Stimulated activated CD8-positive, alpha-beta memory T cell treated with anti-CD3 and anti-CD28 coated beads, Interleukin-4, amount 100 ng/mL, for 4 hours (primary cell): ENCODE measurements around the gene PSMD2.

Source experiments
- DNase-seq, 2 donors: peaks; one replicate each; pipeline ENCODE4 v3.0.0-alpha.2; 2020; ENCODE audit warnings: low read depth in 2 of 2, low spot score in 1 of 2

The PSMD2 gene

DNA sequence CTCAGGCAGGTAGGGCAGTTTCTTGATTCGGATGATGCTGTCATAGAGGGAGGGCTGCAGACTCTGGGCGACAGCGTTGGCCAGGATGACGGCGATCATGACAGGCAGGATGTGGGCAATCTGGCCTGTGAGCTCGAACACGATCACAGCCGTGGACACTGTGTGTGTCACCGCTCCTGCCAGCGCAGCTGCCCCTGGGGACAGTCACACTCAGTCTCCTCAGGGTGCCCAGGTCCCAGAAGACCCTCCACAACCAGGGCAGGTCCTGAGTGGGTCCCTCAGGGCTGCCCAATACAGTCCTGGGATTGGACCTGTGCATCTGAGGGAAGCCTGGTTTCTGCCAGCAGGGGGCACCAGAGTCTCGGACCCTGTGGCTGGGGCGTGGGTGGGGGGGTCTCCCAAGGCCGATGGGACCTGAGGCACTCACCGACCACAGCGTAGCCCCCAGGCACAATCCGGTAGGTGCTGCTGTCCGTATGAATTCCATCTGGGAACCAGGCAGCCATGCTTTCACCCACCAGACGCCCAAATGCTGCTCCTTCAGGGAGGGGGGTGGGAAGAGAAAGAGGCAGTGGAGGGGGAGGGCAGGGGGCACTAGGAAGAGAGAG, 55.2 kb downstream of the PSMD2 start:
- DNase-seq: peak in 1 of 2 donors; percentile 52

DNA sequence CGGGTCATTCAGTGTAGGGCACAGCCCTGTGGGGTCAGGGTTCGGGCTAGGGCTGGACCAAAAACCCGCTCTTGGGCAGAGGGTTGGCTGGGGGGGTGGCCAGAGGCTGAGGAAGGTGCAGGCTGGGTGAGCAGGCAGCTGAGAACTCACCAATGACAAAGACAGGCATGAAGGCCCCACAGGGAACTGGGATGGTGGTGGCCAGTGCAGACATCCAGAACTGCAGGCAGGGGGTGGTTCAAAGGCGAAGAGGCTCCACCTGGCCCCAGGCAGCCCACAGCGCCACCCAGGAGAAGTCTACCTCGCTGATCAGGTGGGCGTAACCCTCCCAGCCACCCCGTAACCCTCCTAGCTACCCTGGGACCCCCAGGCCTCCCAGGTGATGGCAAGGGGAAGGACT, 55.7 kb downstream of the PSMD2 start:
- DNase-seq: no peak

DNA sequence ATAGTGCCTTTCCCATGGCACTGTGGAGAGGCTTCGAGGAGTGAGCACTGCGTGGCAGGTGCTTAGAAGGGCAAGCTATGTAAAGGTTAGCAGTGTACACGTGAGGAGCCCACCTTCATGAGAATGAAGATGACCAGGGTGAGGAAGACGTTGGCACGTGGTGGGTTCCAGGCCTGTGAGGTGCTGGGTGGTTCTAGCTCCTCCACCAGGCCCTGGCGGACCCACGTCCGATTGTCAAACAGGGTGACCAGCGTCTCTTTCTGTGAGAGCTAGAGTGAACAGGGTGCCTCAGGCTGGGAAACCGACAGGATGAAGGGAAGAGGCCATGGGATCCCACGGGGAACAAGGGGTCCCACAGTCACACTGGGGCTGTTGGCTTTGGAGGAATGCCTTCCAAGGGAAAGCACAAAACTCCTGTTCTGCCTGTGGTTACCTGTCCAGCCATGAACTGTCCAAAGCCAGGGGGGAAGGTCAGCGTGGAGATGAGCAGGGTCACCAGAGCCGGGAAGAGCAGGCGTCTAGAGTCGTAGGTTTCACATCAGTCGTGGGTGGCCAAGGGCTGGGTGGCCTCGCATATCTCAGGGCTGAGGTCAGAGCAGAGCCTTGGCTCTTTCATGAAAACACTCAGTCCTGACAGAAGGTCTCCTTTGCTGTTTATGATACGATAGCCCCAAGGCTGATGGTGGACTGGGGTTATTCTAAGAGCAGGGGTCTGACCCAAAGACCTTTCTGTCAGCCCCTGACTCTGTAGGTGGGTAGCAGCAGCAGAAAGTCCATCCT, 56.4 kb downstream of the PSMD2 start:
- no peak for DNase-seq

DNA sequence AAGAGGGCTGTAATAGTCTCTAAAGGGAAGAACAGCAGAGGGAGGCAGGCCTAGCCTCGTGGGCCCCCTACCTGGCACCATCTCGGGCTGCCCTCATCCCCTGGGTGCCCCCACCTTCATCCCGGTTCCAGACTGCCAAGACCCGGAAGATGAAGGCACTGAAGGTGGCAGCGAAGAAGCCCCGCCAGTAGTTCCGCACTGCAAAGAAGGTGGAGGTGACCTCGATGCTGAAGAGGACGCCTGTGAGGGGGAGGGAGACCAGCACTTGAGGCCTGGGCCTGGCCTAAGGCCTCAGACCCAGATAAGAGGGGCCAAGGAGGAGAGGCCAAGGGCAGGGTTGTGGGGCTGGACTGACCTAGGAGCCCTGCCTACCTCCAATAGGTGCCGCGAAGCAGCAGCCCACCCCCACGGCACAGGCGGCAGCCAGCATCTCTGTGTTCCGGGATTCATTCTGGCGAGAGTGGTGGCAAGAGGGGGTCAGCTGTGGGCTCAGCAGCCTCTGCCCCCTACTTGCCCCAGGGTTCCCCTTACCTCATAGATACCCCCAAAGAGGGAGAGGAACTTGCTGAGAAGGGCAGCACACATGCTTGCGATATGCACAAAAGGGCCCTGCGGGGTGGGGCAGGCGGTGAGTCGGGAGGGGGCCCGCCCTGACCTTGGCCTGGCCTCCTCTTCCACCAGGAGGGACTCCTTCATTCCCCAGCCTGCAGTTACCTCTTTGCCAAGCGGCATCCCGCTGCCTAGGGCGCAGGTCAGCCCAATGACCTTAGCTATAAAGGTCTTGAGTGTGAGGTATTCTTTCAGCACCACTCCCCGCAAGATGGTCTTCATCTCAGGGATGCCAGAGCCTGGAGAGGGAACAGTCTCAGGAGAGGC, 58.4 kb downstream of the PSMD2 start:
- no peak for DNase-seq

DNA sequence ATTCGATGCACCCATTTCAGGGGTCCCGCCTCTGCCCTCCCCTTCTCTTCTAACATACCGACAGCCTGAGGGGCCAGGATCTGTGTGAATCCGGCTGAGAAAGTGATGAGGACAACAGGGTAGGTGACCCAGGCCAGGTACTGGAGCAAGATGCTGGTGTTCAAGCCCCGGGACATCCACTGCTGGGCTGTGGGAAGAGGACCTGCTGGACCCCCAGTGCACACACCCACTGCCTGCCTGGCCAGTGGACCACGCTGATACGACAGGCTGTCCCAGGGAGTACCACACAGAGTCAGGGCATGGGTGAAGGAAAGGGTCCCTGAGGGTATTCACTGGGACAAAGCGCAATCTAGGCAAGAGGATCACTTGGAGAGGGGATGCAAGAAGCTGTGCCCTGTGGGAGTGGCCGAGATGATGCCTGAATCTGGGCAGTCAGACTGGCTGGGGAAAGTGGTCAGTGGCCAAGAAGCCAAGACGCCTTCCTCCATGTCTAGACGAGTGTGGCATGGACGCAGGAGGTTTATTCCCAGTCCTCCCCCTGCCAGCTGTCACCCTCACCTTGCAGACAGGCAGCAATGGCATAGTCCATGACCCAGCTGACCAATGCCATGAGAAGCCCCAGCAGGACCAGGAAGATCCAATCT, 59.2 kb downstream of the PSMD2 start:
- DNase-seq: no peak
